Esophagus muscularis mucosa (tissue), 4 donors: ENCODE results near the gene REN. TPM values are rescaled to one million over a fixed set of nuclear protein-coding genes. Genes with fewer than 3 reads are reported as not detected.

ENCODE experiments used
- DNase-seq: peaks from one replicate; pipeline ENCODE4 v3.0.0-alpha.2; 2017; ENCODE audit errors: extremely low spot score
- H3K27ac ChIP-seq, 4 donors: fragments of 200-600 bp; sonication (generic); replicated peaks in 1 of 4; 1 replicate in 3 of 4; 2 replicates in 1 of 4; pipeline ENCODE4 v1.5.1; 2016 to 2019; ENCODE audit warnings: mild to moderate bottlenecking in 1 of 4
- H3K27me3 ChIP-seq, 4 donors: fragments of 200-600 bp; sonication (generic); one replicate each; pipeline versions ENCODE4 v1.5.1 to v1.6.0; 2016 to 2019
- H3K36me3 ChIP-seq, 4 donors: fragments of 200-600 bp; sonication (generic); one replicate each; pipeline ENCODE4 v1.5.1; 2016 to 2019
- H3K4me1 ChIP-seq, 4 donors: fragments of 200-600 bp; sonication (generic); one replicate each; pipeline ENCODE4 v1.5.1; 2016 to 2019
- H3K4me3 ChIP-seq, 4 donors: fragments of 200-600 bp; sonication (generic); 1 replicate in 2 of 4; 2 replicates in 2 of 4; pipeline ENCODE4 v1.5.1; 2016 to 2019; ENCODE audit warnings: mild to moderate bottlenecking in 4 of 4, moderate library complexity in 1 of 4
- H3K9me3 ChIP-seq, 4 donors: fragments of 200-600 bp; sonication (generic); 1 replicate in 3 of 4; 2 replicates in 1 of 4; pipeline ENCODE4 v1.5.1; 2016 to 2019
- CTCF ChIP-seq, 3 experiments: fragments of 200-600 bp in 2 of 3; fragments of 450-650 bp in 1 of 3; sonication (generic) in 2 of 3; IDR thresholded peaks; one replicate each; pipeline ENCODE4 v1.5.1; 2017 to 2019; ENCODE audit warnings: antibody characterized with exemption in 3 of 3, mild to moderate bottlenecking in 2 of 3, moderate library complexity in 1 of 3
- EP300 ChIP-seq: sonication (generic); formaldehyde crosslinking; IDR thresholded peaks from one replicate; pipeline ENCODE4 v1.6.1; 2017; ENCODE audit warnings: antibody characterized with exemption
- POLR2A ChIP-seq: fragments of 450-650 bp; IDR thresholded peaks from one replicate; pipeline ENCODE4 v1.6.1; 2017; ENCODE audit warnings: antibody characterized with exemption, moderate library complexity, mild to moderate bottlenecking, low read depth
- POLR2AphosphoS5 ChIP-seq, 2 donors: sonication (generic); formaldehyde crosslinking; IDR thresholded peaks; one replicate each; pipeline ENCODE4 v1.6.1; 2017; ENCODE audit warnings: antibody characterized with exemption in 2 of 2
- WGBS: methylation state at CpG from one replicate; pipeline ENCODE4 v1.1.5; 2018; 5-methylcytosine and 5-hydroxymethylcytosine counted together
- intact Hi-C: fragments of 100-400 bp; cut with DNase I; formaldehyde crosslinking; loops from one replicate; pipeline ENCODE4 v1.15.1; 2023
- total RNA-seq, 4 donors: library from RNA; depleted of rRNA; stranded (reverse); fragments of >200 nt; gene quantifications; one replicate each; pipeline versions ENCODE4 v1.1.0 to v1.2.1, GENCODE V29; 2016

REN gene
- total RNA-seq, 4 donors from 2014 or later: not detected

- Histone ChIP-seq H3K4me1 (no peaks in the 10 kb centered on the region), H3K27me3 (peaks cover 0 to 38% (median 0%) of the 10 kb centered on the region in 4 donors), H3K27ac (no peak overlapping the region), H3K9me3 (peaks cover 0 to 19% (median 13%) of the 10 kb centered on the region in 4 donors), H3K4me3 (no peak overlapping the region), H3K36me3 (no peaks in the 10 kb centered on the region)
- DNase-seq: no peak
- intact Hi-C loops: no loop called here
- WGBS: 80% methylated on average over 3 of the region's 3 CpGs
- TF ChIP-seq POLR2A: no peak
- no peak for TF ChIP-seq POLR2AphosphoS5 (IDR thresholded peaks at IDR 0.05)
- TF ChIP-seq EP300: no peak
- TF ChIP-seq CTCF (IDR thresholded peaks at IDR 0.05): no peak
These were observed 4.5 kb upstream of the REN start for GRCh38 chr1:204170494-204171155.

- TF ChIP-seq EP300: no peak
- no peak for TF ChIP-seq CTCF (IDR thresholded peaks at IDR 0.05)
- no peak for TF ChIP-seq POLR2A
- TF ChIP-seq POLR2AphosphoS5 (IDR thresholded peaks at IDR 0.05): no peak
- H3K9me3 ChIP-seq: peaks cover 0 to 19% (median 13%) of the 10 kb centered on the region in 4 donors
- intact Hi-C loops: no loop called here
- H3K4me1 ChIP-seq: no peaks in the 10 kb centered on the region
- H3K36me3 ChIP-seq: no peaks in the 10 kb centered on the region
- H3K27me3 ChIP-seq: peaks cover 0 to 32% (median 0%) of the 10 kb centered on the region in 4 donors
- H3K27ac ChIP-seq: no peak overlapping the region
- WGBS: 94% methylated on average over 4 of the region's 4 CpGs
- H3K4me3 ChIP-seq: no peak overlapping the region
- no peak for DNase-seq
These were observed 3.7 kb upstream of the REN start for GRCh38 chr1:204169858-204170257.

- H3K4me3 ChIP-seq: no peak overlapping the region
- peaks cover 0 to 2% (median 0%) of the 10 kb centered on the region in 4 donors for H3K4me1 ChIP-seq
- WGBS: 90% methylated on average over 5 of the region's 5 CpGs
- peaks cover 0 to 21% (median 0%) of the 10 kb centered on the region in 4 donors for H3K27me3 ChIP-seq
- intact Hi-C loops: no loop called here
- H3K27ac ChIP-seq: no peak overlapping the region
- H3K9me3 ChIP-seq: peaks cover 0 to 19% (median 13%) of the 10 kb centered on the region in 4 donors
- no peak for DNase-seq
- no peaks in the 10 kb centered on the region for H3K36me3 ChIP-seq
- TF ChIP-seq POLR2A (no peak), EP300 (no peak), POLR2AphosphoS5 (IDR thresholded peaks at IDR 0.05) (no peak), CTCF (IDR thresholded peaks at IDR 0.05) (no peak)
These were observed 1.6 kb upstream of the REN start for GRCh38 chr1:204167730-204168129.

GRCh38 chr1:204162494-204163074 lies 3.6 kb downstream of the REN start:
- DNase-seq: no peak
- Histone ChIP-seq H3K4me1 (peaks cover 0 to 3% (median 1%) of the 10 kb centered on the region in 4 donors), H3K9me3 (no peaks in the 10 kb centered on the region), H3K4me3 (no peak overlapping the region), H3K27me3 (peaks cover 0 to 43% (median 0%) of the 10 kb centered on the region in 4 donors), H3K27ac (no peak overlapping the region), H3K36me3 (no peaks in the 10 kb centered on the region)
- WGBS: 20% methylated on average over 5 of the region's 7 CpGs
- intact Hi-C loops: loop anchor here (1.0 to 5.0 kb wide), 2 partner anchors 45 to 201 kb away; no protein-coding TSS in a partner anchor
- TF ChIP-seq CTCF (IDR thresholded peaks at IDR 0.05): peak in 2 of 3 experiments; percentile 96
- TF ChIP-seq POLR2A: no peak
- TF ChIP-seq POLR2AphosphoS5 (IDR thresholded peaks at IDR 0.05): peak in 1 of 2 donors; percentile 19
- no peak for TF ChIP-seq EP300
